ENCODE data around the gene TPCN2.

- TF ChIP-seq EP300 (conservative IDR thresholded peaks at IDR 0.05; ENCODE audit: poor library complexity, severe bottlenecking) (no peak), EZH2 (IDR thresholded peaks at IDR 0.05; ENCODE audit: borderline replicate concordance, insufficient read depth, low read length, poor library complexity, severe bottlenecking) (no peak), CTCF (IDR thresholded peaks at IDR 0.05; ENCODE audit: poor library complexity, severe bottlenecking) (no peak), TAF1 (IDR thresholded peaks at IDR 0.05; ENCODE audit: low read depth) (no peak), POLR2AphosphoS5 (IDR thresholded peaks at IDR 0.05) (no peak), RAD21 (conservative IDR thresholded peaks at IDR 0.05) (no peak), MXI1 (conservative IDR thresholded peaks at IDR 0.05; ENCODE audit: poor library complexity, severe bottlenecking) (no peak)
- TF ChIP-seq, protein P1, sequence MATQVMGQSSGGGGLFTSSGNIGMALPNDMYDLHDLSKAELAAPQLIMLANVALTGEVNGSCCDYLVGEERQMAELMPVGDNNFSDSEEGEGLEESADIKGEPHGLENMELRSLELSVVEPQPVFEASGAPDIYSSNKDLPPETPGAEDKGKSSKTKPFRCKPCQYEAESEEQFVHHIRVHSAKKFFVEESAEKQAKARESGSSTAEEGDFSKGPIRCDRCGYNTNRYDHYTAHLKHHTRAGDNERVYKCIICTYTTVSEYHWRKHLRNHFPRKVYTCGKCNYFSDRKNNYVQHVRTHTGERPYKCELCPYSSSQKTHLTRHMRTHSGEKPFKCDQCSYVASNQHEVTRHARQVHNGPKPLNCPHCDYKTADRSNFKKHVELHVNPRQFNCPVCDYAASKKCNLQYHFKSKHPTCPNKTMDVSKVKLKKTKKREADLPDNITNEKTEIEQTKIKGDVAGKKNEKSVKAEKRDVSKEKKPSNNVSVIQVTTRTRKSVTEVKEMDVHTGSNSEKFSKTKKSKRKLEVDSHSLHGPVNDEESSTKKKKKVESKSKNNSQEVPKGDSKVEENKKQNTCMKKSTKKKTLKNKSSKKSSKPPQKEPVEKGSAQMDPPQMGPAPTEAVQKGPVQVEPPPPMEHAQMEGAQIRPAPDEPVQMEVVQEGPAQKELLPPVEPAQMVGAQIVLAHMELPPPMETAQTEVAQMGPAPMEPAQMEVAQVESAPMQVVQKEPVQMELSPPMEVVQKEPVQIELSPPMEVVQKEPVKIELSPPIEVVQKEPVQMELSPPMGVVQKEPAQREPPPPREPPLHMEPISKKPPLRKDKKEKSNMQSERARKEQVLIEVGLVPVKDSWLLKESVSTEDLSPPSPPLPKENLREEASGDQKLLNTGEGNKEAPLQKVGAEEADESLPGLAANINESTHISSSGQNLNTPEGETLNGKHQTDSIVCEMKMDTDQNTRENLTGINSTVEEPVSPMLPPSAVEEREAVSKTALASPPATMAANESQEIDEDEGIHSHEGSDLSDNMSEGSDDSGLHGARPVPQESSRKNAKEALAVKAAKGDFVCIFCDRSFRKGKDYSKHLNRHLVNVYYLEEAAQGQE (IDR thresholded peaks at IDR 0.05; ENCODE audit: borderline replicate concordance) = no peak
These were observed 124.6 kb downstream of the TPCN2 start for GRCh38 chr11:69173331-69173730.

Data from neural cell (in vitro differentiated cells).